Midbrain (tissue), 1 donor: ENCODE data around the gene IL21R.
"Not testable (repeated sequence)": the region's sequence is repeated elsewhere in the genome, so short reads cannot be mapped to it uniquely, and the experiment has no call there.

Source experiments
- DNase-seq: peaks from one replicate; lab custom pipeline; 2025; lab: John Stamatoyannopoulos, UW

Gene IL21R

GRCh38 chr16:27444015-27444414 lies 42.0 kb downstream of the IL21R start:
- DNase-seq, result no peak

- no peak for DNase-seq
These were observed 42.5 kb downstream of the IL21R start for GRCh38 chr16:27444470-27444869.

- DNase-seq, result no peak
These were observed 43.7 kb downstream of the IL21R start for GRCh38 chr16:27445502-27446175.

- no peak for DNase-seq
These were observed 44.7 kb downstream of the IL21R start for GRCh38 chr16:27446721-27447120.

- no peak for DNase-seq
These were observed 45.3 kb downstream of the IL21R start for GRCh38 chr16:27447301-27447700.

- no peak for DNase-seq
These were observed 46.8 kb downstream of the IL21R start for GRCh38 chr16:27448532-27449433.

- no peak for DNase-seq
These were observed 47.6 kb downstream of the IL21R start for GRCh38 chr16:27449434-27450195.

- no peak for DNase-seq
These were observed 48.2 kb downstream of the IL21R start for GRCh38 chr16:27450196-27450549.

- DNase-seq, result no peak
These were observed 50.9 kb downstream of the IL21R start for GRCh38 chr16:27452569-27453493.

GRCh38 chr16:27453494-27453825 lies 51.5 kb downstream of the IL21R start:
- no peak for DNase-seq

- DNase-seq, result no peak
These were observed 53.7 kb downstream of the IL21R start for GRCh38 chr16:27455700-27456099.

- not testable (repeated sequence) for DNase-seq
These were observed 55.6 kb downstream of the IL21R start for GRCh38 chr16:27457605-27457900.

- no peak for DNase-seq
These were observed 56.3 kb downstream of the IL21R start for GRCh38 chr16:27458258-27458657.

GRCh38 chr16:27458987-27459688 lies 57.2 kb downstream of the IL21R start:
- DNase-seq, result no peak

GRCh38 chr16:27460213-27460612 lies 58.2 kb downstream of the IL21R start:
- DNase-seq, result no peak

- DNase-seq, result no peak
These were observed 58.9 kb downstream of the IL21R start for GRCh38 chr16:27460663-27461482.

- no peak for DNase-seq
These were observed 59.7 kb downstream of the IL21R start for GRCh38 chr16:27461483-27462171.

- no peak for DNase-seq
These were observed 60.3 kb downstream of the IL21R start for GRCh38 chr16:27462200-27462845.
